Loucy (cell line): ENCODE results near the gene STK39.

Experiments
- H2AFZ ChIP-seq: fragments of 200-600 bp; sonication (generic); 2 replicates; pipeline ENCODE4 v1.6.0; 2016; ENCODE audit warnings: antibody characterized with exemption, mild to moderate bottlenecking, low read length, moderate library complexity
- H3F3A ChIP-seq: fragments of 200-600 bp; 2 replicates; pipeline ENCODE4 v1.6.0; 2016; ENCODE audit warnings: antibody characterized with exemption, low read depth, mild to moderate bottlenecking
- H3K27me3 ChIP-seq: fragments of 200-600 bp; sonication (generic); 2 replicates; pipeline ENCODE4 v1.6.1; 2014; ENCODE audit warnings: low read length, mild to moderate bottlenecking; ENCODE audit not compliant: insufficient read depth, poor library complexity, severe bottlenecking
- H3K36me3 ChIP-seq: fragments of 200-600 bp; sonication (generic); 2 replicates; pipeline ENCODE4 v1.6.1; 2016; ENCODE audit warnings: low read length; ENCODE audit not compliant: insufficient read depth
- H3K4me1 ChIP-seq: fragments of 200-600 bp; sonication (generic); 2 replicates; pipeline ENCODE4 v1.5.1; 2014; ENCODE audit warnings: low read length, mild to moderate bottlenecking; ENCODE audit not compliant: insufficient read depth, poor library complexity, severe bottlenecking
- H3K4me2 ChIP-seq: fragments of 200-600 bp; sonication (generic); 2 replicates; pipeline ENCODE4 v1.6.0; 2014; ENCODE audit warnings: antibody characterized with exemption, low read length, low read depth, mild to moderate bottlenecking; ENCODE audit not compliant: poor library complexity, severe bottlenecking
- H3K4me3 ChIP-seq: fragments of 200-600 bp; sonication (generic); 2 replicates; pipeline ENCODE4 v1.5.1; 2014; ENCODE audit warnings: low read length, mild to moderate bottlenecking, mixed read lengths; ENCODE audit not compliant: poor library complexity, severe bottlenecking
- H3K79me2 ChIP-seq: fragments of 200-600 bp; sonication (generic); 2 replicates; pipeline ENCODE4 v1.6.1; 2014; ENCODE audit warnings: low read length; ENCODE audit not compliant: insufficient read depth
- H3K9ac ChIP-seq: fragments of 200-600 bp; sonication (generic); 2 replicates; pipeline ENCODE4 v1.6.0; 2014; ENCODE audit warnings: mild to moderate bottlenecking, low read depth, low read length, moderate library complexity; ENCODE audit not compliant: poor library complexity, severe bottlenecking
- H3K9me2 ChIP-seq: fragments of 200-600 bp; sonication (generic); replicated peaks from 2 replicates; pipeline ENCODE4 v1.6.1; 2016; ENCODE audit warnings: low read depth, low read length, mixed read lengths
- H3K9me3 ChIP-seq: fragments of 200-600 bp; sonication (generic); 2 replicates; pipeline ENCODE4 v1.6.1; 2014; ENCODE audit warnings: mild to moderate bottlenecking, antibody characterized with exemption, low read length, low read depth; ENCODE audit not compliant: insufficient read depth
- H4K20me1 ChIP-seq: fragments of 200-600 bp; sonication (generic); 2 replicates; pipeline ENCODE4 v1.6.0; 2014; ENCODE audit warnings: antibody characterized with exemption, low read length, mild to moderate bottlenecking; ENCODE audit not compliant: insufficient read depth, poor library complexity, severe bottlenecking
- CTCF ChIP-seq: fragments of 200-600 bp; sonication (generic); conservative IDR thresholded peaks from 2 replicates; pipeline ENCODE4 v1.5.1; 2014; ENCODE audit warnings: mild to moderate bottlenecking, antibody characterized with exemption, low read length
- EZH2phosphoT487 ChIP-seq: fragments of 200-600 bp; IDR thresholded peaks from 2 replicates; pipeline ENCODE4 v1.6.1; 2018; ENCODE audit warnings: antibody characterized with exemption, mild to moderate bottlenecking, moderate library complexity, borderline replicate concordance

The STK39 gene

GRCh38 chr2:168145011-168145410, 102.4 kb downstream of the STK39 start:
- H3K9me2 ChIP-seq, result no peaks in the 10 kb centered on the region
- H2AFZ ChIP-seq, result no peak overlapping the region
- H3K79me2 ChIP-seq, result no peaks in the 10 kb centered on the region; the same call in 1 of the 2 replicates
- H3K27me3 ChIP-seq, result no peaks in the 10 kb centered on the region
- H3K4me2 ChIP-seq, result no peak overlapping the region
- H3K4me3 ChIP-seq, result no peak overlapping the region
- H3F3A ChIP-seq, result no peaks in the 10 kb centered on the region
- no peak overlapping the region for H3K9ac ChIP-seq
- H3K9me3 ChIP-seq, result no peaks in the 10 kb centered on the region
- TF ChIP-seq EZH2phosphoT487 (no peak), CTCF (no peak)
- peaks cover 32% of the 10 kb centered on the region; the same call in 1 of the 2 replicates for H3K36me3 ChIP-seq
- peaks cover 3% of the 10 kb centered on the region for H3K4me1 ChIP-seq
- H4K20me1 ChIP-seq, result no peaks in the 10 kb centered on the region

- H4K20me1 ChIP-seq, result no peaks in the 10 kb centered on the region
- TF ChIP-seq CTCF (no peak), EZH2phosphoT487 (no peak)
- no peaks in the 10 kb centered on the region for H3F3A ChIP-seq
- H3K4me3 ChIP-seq, result no peak overlapping the region
- no peak overlapping the region for H2AFZ ChIP-seq
- H3K27me3 ChIP-seq, result no peaks in the 10 kb centered on the region
- no peak overlapping the region for H3K4me2 ChIP-seq
- H3K79me2 ChIP-seq, result no peaks in the 10 kb centered on the region; the same call in 1 of the 2 replicates
- no peak overlapping the region for H3K9ac ChIP-seq
- no peaks in the 10 kb centered on the region for H3K9me3 ChIP-seq
- H3K36me3 ChIP-seq, result peaks cover 31% of the 10 kb centered on the region
- H3K4me1 ChIP-seq, result no peaks in the 10 kb centered on the region
- no peaks in the 10 kb centered on the region for H3K9me2 ChIP-seq
Measured at GRCh38 chr2:168143813-168144212, 103.6 kb downstream of the STK39 start.

- H3K9ac ChIP-seq, result no peak overlapping the region
- H2AFZ ChIP-seq, result no peak overlapping the region
- TF ChIP-seq EZH2phosphoT487 (no peak), CTCF (no peak)
- H3K27me3 ChIP-seq, result no peaks in the 10 kb centered on the region
- no peaks in the 10 kb centered on the region for H3K9me3 ChIP-seq
- H3K4me2 ChIP-seq, result no peak overlapping the region
- no peaks in the 10 kb centered on the region for H3F3A ChIP-seq
- H3K4me3 ChIP-seq, result no peak overlapping the region
- no peaks in the 10 kb centered on the region for H3K9me2 ChIP-seq
- peaks cover 53% of the 10 kb centered on the region for H3K36me3 ChIP-seq
- no peaks in the 10 kb centered on the region for H3K4me1 ChIP-seq
- no peaks in the 10 kb centered on the region; the same call in 1 of the 2 replicates for H3K79me2 ChIP-seq
- no peaks in the 10 kb centered on the region for H4K20me1 ChIP-seq
Measured at GRCh38 chr2:168140892-168141291, 106.5 kb downstream of the STK39 start.
